NCI-H1930 (cell line): ENCODE measurements around the gene RNF151.
"Not testable (repeated sequence)": the region's sequence is repeated elsewhere in the genome, so short reads cannot be mapped to it uniquely, and the experiment has no call there.

Source experiments
- DNase-seq, 2 experiments: peaks; one replicate each; lab custom pipeline; 2025; lab: John Stamatoyannopoulos, UW

The RNF151 gene

GRCh38 chr16:1959269-1960039 lies 7.2 kb upstream of the RNF151 start, which contains the start of gene NDUFB10:
Gene NDUFB10, plus strand, starts transcription at chr16:1959538. Its CDS starts 87 bp downstream, at chr16:1959625.
- DNase-seq, result peak; percentile 84 to 97

GRCh38 chr16:1960665-1961630 lies 5.7 kb upstream of the RNF151 start:
- DNase-seq, result peak; percentile 35 to 62

- DNase-seq, result no peak
These were observed 5.0 kb upstream of the RNF151 start for GRCh38 chr16:1961651-1962067.

GRCh38 chr16:1962161-1963153 lies 4.2 kb upstream of the RNF151 start:
- DNase-seq, result not testable (repeated sequence)

GRCh38 chr16:1963806-1964505 lies 2.7 kb upstream of the RNF151 start:
- peak; percentile 27 to 65 for DNase-seq

GRCh38 chr16:1964506-1965395 lies 1.9 kb upstream of the RNF151 start, which contains the start of gene RPS2:
Gene RPS2, minus strand, starts transcription at chr16:1964826. Its CDS starts 201 bp downstream, at chr16:1964625.
- DNase-seq, result peak; percentile 99

GRCh38 chr16:1965396-1966001 lies 1.2 kb upstream of the RNF151 start:
- DNase-seq, result no peak

- DNase-seq, result no peak
These were observed 1.7 kb downstream of the RNF151 start for GRCh38 chr16:1968146-1968953.

- peak; percentile 90 to 95 for DNase-seq
These were observed 5.3 kb downstream of the RNF151 start, which contains the start of gene TBL3 for GRCh38 chr16:1971796-1972489. Gene TBL3, plus strand, starts transcription at chr16:1972053. Its CDS starts 112 bp downstream, at chr16:1972165.

- no peak for DNase-seq
These were observed 5.8 kb downstream of the RNF151 start for GRCh38 chr16:1972490-1972877.

GRCh38 chr16:1973461-1974156 lies 7.0 kb downstream of the RNF151 start:
- no peak for DNase-seq

GRCh38 chr16:1974157-1975070 lies 7.8 kb downstream of the RNF151 start:
- DNase-seq, result no peak

- DNase-seq, result no peak
These were observed 9.0 kb downstream of the RNF151 start for GRCh38 chr16:1975432-1976215.

GRCh38 chr16:1976216-1976520 lies 9.5 kb downstream of the RNF151 start:
- DNase-seq, result no peak
